SK-N-SH (cell line): ENCODE measurements around the gene THAP12. TPM values are rescaled to one million over a fixed set of nuclear protein-coding genes. Genes with fewer than 3 reads are reported as not detected.

Source experiments
- CTCF ChIA-PET: fragments of 300-600, 350-600 bp; formaldehyde crosslinking; extraction: SDS; loops from one replicate; lab custom pipeline; 2021; lab: Yijun Ruan, JAX
- POLR2A ChIA-PET: fragments of 350-600 bp; sonication (Branson Sonifier 250); formaldehyde crosslinking; extraction: SDS; loops from one replicate; lab custom pipeline; 2020; ENCODE audit warnings: antibody characterized with exemption, inconsistent platforms; lab: Yijun Ruan, JAX
- DNase-seq: peaks from one replicate; pipeline ENCODE4 v3.0.0; 2012
- H2AFZ ChIP-seq: fragments of 200-600 bp; sonication (generic); 2 replicates; pipeline ENCODE4 v1.8.1; 2016; ENCODE audit warnings: antibody characterized with exemption, mild to moderate bottlenecking, low read depth
- H3F3A ChIP-seq: fragments of 200-600 bp; sonication (generic); replicated peaks from 2 replicates; pipeline ENCODE3; 2016; ENCODE audit warnings: antibody characterized with exemption, mild to moderate bottlenecking; ENCODE audit not compliant: insufficient read depth
- H3K27ac ChIP-seq, 2 experiments: fragments of 200-500 bp in 1 of 2; fragments of 200-600 bp in 1 of 2; sonication (Bioruptor generic) in 1 of 2; sonication (generic), shearing (Covaris generic) in 1 of 2; 2 replicates each; pipeline versions ENCODE4 v1.5.1 to v1.6.1; 2014 to 2016; ENCODE audit warnings: low read depth in 2 of 2, inconsistent platforms in 1 of 2, low read length in 1 of 2, mild to moderate bottlenecking in 1 of 2, mixed read lengths in 1 of 2
- H3K27me3 ChIP-seq: fragments of 200-600 bp; sonication (generic), shearing (Covaris generic); 2 replicates; pipeline ENCODE4 v1.6.1; 2016; ENCODE audit warnings: mixed run types; ENCODE audit not compliant: insufficient read depth
- H3K36me3 ChIP-seq, 2 experiments: fragments of 200-500 bp in 1 of 2; fragments of 200-600 bp in 1 of 2; sonication (Bioruptor generic) in 1 of 2; sonication (generic) in 1 of 2; replicated peaks in 1 of 2; 2 replicates each; pipeline versions ENCODE3 to v1.5.1; 2014 to 2016; ENCODE audit warnings: low read length in 1 of 2, mild to moderate bottlenecking in 1 of 2; ENCODE audit not compliant: insufficient read depth in 2 of 2, control insufficient read depth in 1 of 2
- H3K4me1 ChIP-seq, 2 experiments: fragments of 200-500 bp in 1 of 2; fragments of 200-600 bp in 1 of 2; sonication (Bioruptor generic) in 1 of 2; sonication (generic), shearing (Covaris generic) in 1 of 2; 2 replicates each; pipeline versions ENCODE4 v1.5.1 to v1.6.1; 2014 to 2016; ENCODE audit warnings: low read depth in 1 of 2, low read length in 1 of 2, mixed run types in 1 of 2; ENCODE audit not compliant: insufficient read depth in 2 of 2, control insufficient read depth in 1 of 2
- H3K4me2 ChIP-seq: fragments of 200-600 bp; sonication (generic), shearing (Covaris generic); 2 replicates; pipeline ENCODE4 v1.6.1; 2017; ENCODE audit warnings: mixed run types
- H3K4me3 ChIP-seq, 2 experiments: fragments of 200-500 bp in 1 of 2; fragments of 200-600 bp in 1 of 2; sonication (Bioruptor generic) in 1 of 2; sonication (generic), shearing (Covaris generic) in 1 of 2; 2 replicates each; pipeline versions ENCODE4 v1.5.1 to v1.8.1; 2014 to 2016; ENCODE audit warnings: low read depth in 2 of 2, inconsistent platforms in 1 of 2, low read length in 1 of 2, mild to moderate bottlenecking in 1 of 2, mixed read lengths in 1 of 2, moderate library complexity in 1 of 2
- H3K79me2 ChIP-seq: fragments of 200-600 bp; sonication (generic); 2 replicates; pipeline ENCODE4 v1.8.1; 2017; ENCODE audit warnings: mild to moderate bottlenecking; ENCODE audit not compliant: insufficient read depth
- H3K9ac ChIP-seq: fragments of 200-600 bp; sonication (generic); 2 replicates; pipeline ENCODE4 v1.6.1; 2017; ENCODE audit warnings: mixed run types
- H3K9me2 ChIP-seq: fragments of 200-600 bp; sonication (generic); 2 replicates; pipeline ENCODE4 v1.6.1; 2017; ENCODE audit warnings: mixed run types
- H3K9me3 ChIP-seq: fragments of 200-600 bp; sonication (generic); 2 replicates; pipeline ENCODE4 v1.6.1; 2017; ENCODE audit warnings: mixed run types, mild to moderate bottlenecking, moderate library complexity
- H4K20me1 ChIP-seq: fragments of 200-600 bp; sonication (generic); 2 replicates; pipeline ENCODE4 v1.6.1; 2017; ENCODE audit warnings: mild to moderate bottlenecking, mixed run types; ENCODE audit not compliant: insufficient read depth
- CHD2 ChIP-seq: fragments of 150-350 bp; IDR thresholded peaks from 2 replicates; pipeline ENCODE4 v1.6.1; 2018; ENCODE audit warnings: low read length; ENCODE audit not compliant: partially characterized antibody
- ELF1 ChIP-seq: IDR thresholded peaks from 2 replicates; pipeline ENCODE4 v1.4.0; 2012
- EP300 ChIP-seq, 2 experiments: IDR thresholded peaks; 2 replicates each; pipeline versions ENCODE4 v1.4.0 to v1.6.1; 2012; ENCODE audit warnings: borderline replicate concordance in 1 of 2, low read depth in 1 of 2, low read length in 1 of 2
- EZH2phosphoT487 ChIP-seq: fragments of 200-600 bp; sonication (generic); IDR thresholded peaks from 2 replicates; pipeline ENCODE4 v1.6.1; 2017; ENCODE audit warnings: low read depth, mixed run types, mild to moderate bottlenecking, antibody characterized with exemption, moderate library complexity, borderline replicate concordance
- FOSL2 ChIP-seq: IDR thresholded peaks from 2 replicates; pipeline ENCODE4 v1.4.0; 2012; ENCODE audit warnings: low read depth, mild to moderate bottlenecking, moderate library complexity, borderline replicate concordance
- FOXM1 ChIP-seq: IDR thresholded peaks from 2 replicates; pipeline ENCODE4 v1.4.0; 2012; ENCODE audit warnings: low read depth, mild to moderate bottlenecking
- GATA2 ChIP-seq: sonication (generic); formaldehyde crosslinking; IDR thresholded peaks from 2 replicates; pipeline ENCODE4 v1.5.0; 2020; ENCODE audit warnings: mild to moderate bottlenecking, missing genetic modification reagents
- JUND ChIP-seq: IDR thresholded peaks from 2 replicates; pipeline ENCODE4 v1.4.0; 2012
- MEF2A ChIP-seq: IDR thresholded peaks from 2 replicates; pipeline ENCODE4 v1.4.0; 2012; ENCODE audit warnings: low read depth, borderline replicate concordance
- NFIC ChIP-seq: IDR thresholded peaks from 2 replicates; pipeline ENCODE4 v1.4.0; 2012; ENCODE audit warnings: borderline replicate concordance
- NRF1 ChIP-seq: IDR thresholded peaks from 2 replicates; pipeline ENCODE4 v1.6.1; 2012; ENCODE audit warnings: low read depth, mild to moderate bottlenecking, low read length
- RAD21 ChIP-seq: IDR thresholded peaks from 2 replicates; pipeline ENCODE4 v1.6.1; 2012; ENCODE audit warnings: mild to moderate bottlenecking, low read length
- RCOR1 ChIP-seq: fragments of 150-350 bp; IDR thresholded peaks from 2 replicates; pipeline ENCODE4 v1.6.1; 2017; ENCODE audit warnings: antibody characterized with exemption, low read length
- RFX5 ChIP-seq: IDR thresholded peaks from 2 replicates; pipeline ENCODE4 v1.6.1; 2012; ENCODE audit warnings: mild to moderate bottlenecking, improper control_type of control experiment, low read length
- RXRA ChIP-seq: IDR thresholded peaks from 2 replicates; pipeline ENCODE4 v1.4.0; 2012; ENCODE audit warnings: low read depth, mild to moderate bottlenecking, borderline replicate concordance
- SIN3A ChIP-seq: IDR thresholded peaks from 2 replicates; pipeline ENCODE4 v1.6.1; 2012; ENCODE audit warnings: low read depth, mild to moderate bottlenecking, low read length, moderate library complexity, borderline replicate concordance
- SMC3 ChIP-seq: IDR thresholded peaks from 2 replicates; pipeline ENCODE4 v1.6.1; 2012; ENCODE audit warnings: low read depth, low read length, improper control_type of control experiment
- TAF1 ChIP-seq: IDR thresholded peaks from 2 replicates; pipeline ENCODE4 v1.6.1; 2012; ENCODE audit warnings: low read depth, mild to moderate bottlenecking, low read length, moderate library complexity, borderline replicate concordance
- TCF12 ChIP-seq: IDR thresholded peaks from 2 replicates; pipeline ENCODE4 v1.4.0; 2012
- YY1 ChIP-seq: IDR thresholded peaks from 2 replicates; pipeline ENCODE4 v1.4.0; 2012; ENCODE audit warnings: low read depth, mild to moderate bottlenecking
- WGBS: methylation state at CpG from one replicate; pipeline ENCODE4 v1.1.6; 2017; ENCODE audit warnings: low lambda C conversion rate; 5-methylcytosine and 5-hydroxymethylcytosine counted together
- polyA plus RNA-seq, 3 experiments: library from polyadenylated mRNA; depleted of rRNA; stranded (reverse); fragments of >200 nt; gene quantifications; 2 replicates each; pipeline ENCODE4 v1.2.3, GENCODE V29; 2012
- TF ChIP-seq, protein P1 (sequence below): IDR thresholded peaks from 2 replicates; pipeline ENCODE4; 2012
- TF ChIP-seq, protein P2 (sequence below): IDR thresholded peaks from 2 replicates; pipeline ENCODE4 v1.4.0; 2012; ENCODE audit warnings: low read depth
- TF ChIP-seq, protein P3 (sequence below): fragments of 200-600 bp; sonication (generic); IDR thresholded peaks from 2 replicates; pipeline ENCODE4 v1.6.1; 2017; ENCODE audit warnings: antibody characterized with exemption, mild to moderate bottlenecking, moderate library complexity
- TF ChIP-seq, protein P4 (sequence below): IDR thresholded peaks from 2 replicates; pipeline ENCODE4 v1.4.0; 2012; ENCODE audit warnings: low read depth, borderline replicate concordance
- TF ChIP-seq, protein P5 (sequence below): IDR thresholded peaks from 2 replicates; pipeline ENCODE4 v1.4.0; 2012; ENCODE audit warnings: low read depth, borderline replicate concordance

THAP12 gene, protein sequence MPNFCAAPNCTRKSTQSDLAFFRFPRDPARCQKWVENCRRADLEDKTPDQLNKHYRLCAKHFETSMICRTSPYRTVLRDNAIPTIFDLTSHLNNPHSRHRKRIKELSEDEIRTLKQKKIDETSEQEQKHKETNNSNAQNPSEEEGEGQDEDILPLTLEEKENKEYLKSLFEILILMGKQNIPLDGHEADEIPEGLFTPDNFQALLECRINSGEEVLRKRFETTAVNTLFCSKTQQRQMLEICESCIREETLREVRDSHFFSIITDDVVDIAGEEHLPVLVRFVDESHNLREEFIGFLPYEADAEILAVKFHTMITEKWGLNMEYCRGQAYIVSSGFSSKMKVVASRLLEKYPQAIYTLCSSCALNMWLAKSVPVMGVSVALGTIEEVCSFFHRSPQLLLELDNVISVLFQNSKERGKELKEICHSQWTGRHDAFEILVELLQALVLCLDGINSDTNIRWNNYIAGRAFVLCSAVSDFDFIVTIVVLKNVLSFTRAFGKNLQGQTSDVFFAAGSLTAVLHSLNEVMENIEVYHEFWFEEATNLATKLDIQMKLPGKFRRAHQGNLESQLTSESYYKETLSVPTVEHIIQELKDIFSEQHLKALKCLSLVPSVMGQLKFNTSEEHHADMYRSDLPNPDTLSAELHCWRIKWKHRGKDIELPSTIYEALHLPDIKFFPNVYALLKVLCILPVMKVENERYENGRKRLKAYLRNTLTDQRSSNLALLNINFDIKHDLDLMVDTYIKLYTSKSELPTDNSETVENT
- polyA plus RNA-seq (2012; rRNA removed) = 14.9 and 19.6 TPM in 2 replicates
- 26.2 and 33.2 TPM in 2 replicates for polyA plus RNA-seq (2012; cell fraction: cytosol; rRNA removed)
- polyA plus RNA-seq (2012; cell fraction: nucleus; rRNA removed) = 5.4 and 11.4 TPM in 2 replicates

DNA sequence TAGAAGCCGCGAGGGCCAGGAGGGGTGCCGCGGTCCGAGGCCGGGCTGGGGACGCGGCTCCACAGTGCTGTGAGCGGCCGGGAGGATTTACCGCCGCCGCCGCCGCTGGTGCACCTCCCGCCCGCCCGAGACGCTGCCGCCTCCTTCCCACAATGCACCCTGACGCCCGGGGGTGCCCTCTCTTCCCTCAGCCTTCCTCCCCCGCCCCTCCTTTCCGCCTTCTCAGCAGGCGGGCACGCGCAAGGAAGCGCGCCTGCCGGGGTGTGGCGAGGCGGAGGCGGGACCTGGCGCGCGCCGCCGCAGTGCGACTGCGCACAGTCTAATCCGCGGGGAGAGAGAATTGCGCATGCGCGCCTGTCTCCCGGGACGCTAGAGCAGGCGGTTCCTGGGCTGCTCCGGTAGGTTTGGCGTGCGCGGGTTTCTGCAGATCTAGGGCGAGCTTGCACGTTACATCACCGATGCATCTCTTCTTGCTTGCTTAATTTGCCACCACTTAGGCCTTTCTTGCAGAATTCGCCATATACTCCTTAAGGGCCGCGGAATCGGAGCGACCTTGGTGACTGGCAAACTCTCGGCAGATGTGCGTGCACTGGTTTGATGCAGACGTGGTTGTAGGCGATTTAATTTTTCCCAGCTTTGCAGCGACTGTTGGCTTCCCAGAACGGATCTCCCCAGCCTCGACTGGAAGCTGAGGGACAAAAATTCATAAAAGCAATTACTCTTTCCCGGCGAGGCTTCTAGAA, at the start of gene THAP12, which contains the start of gene GVQW3:
TSS of gene THAP12 (minus strand) at position 156 of the 743 bp plus-strand sequence. CDS start 296 bp downstream, outside the sequence.
TSS of gene GVQW3 (plus strand) at position 347 of the 743 bp plus-strand sequence. CDS start 506 bp downstream, outside the sequence.
- Histone ChIP-seq H3F3A (no peaks in the 10 kb centered on the region), H3K27me3 (no peaks in the 10 kb centered on the region), H3K79me2 (peaks cover 44% of the 10 kb centered on the region), H2AFZ (peak within 1 kb of the TSS; percentile 98), H3K4me3 (peak within 1 kb of the TSS; percentile 78 to 85), H3K9ac (peak within 1 kb of the TSS; percentile 86), H3K4me2 (peak within 1 kb of the TSS; percentile 86), H3K9me3 (no peaks in the 10 kb centered on the region), H3K27ac (peak within 1 kb of the TSS; percentile 46 to 75; a peak in 3 of 4 replicates), H3K4me1 (peaks cover 17 to 25% of the 10 kb centered on the region in 2 experiments; a peak in 3 of 4 replicates), H3K36me3 (no peaks in the 10 kb centered on the region), H4K20me1 (peaks cover 21% of the 10 kb centered on the region), H3K9me2 (no peaks in the 10 kb centered on the region)
- POLR2A ChIA-PET = no interaction called here
- WGBS = 3% methylated on average over 41 of the region's 69 CpGs
- CTCF ChIA-PET = interaction anchor here (1.4 kb wide), 1 partner anchor 131 kb away, joined by 3 read pairs; no protein-coding TSS in a partner anchor
- peak; percentile 99 for DNase-seq
- no peak; the same call in 1 of the 2 replicates for TF ChIP-seq RAD21
- peak; percentile 96 for TF ChIP-seq NRF1
- TF ChIP-seq ELF1 = peak; percentile 72
- peak in 1 of 2 experiments; percentile 25; a peak in 1 of 4 replicates for TF ChIP-seq EP300 (IDR thresholded peaks at IDR 0.05; ENCODE audit: borderline replicate concordance in 1 of 2, low read depth in 1 of 2, low read length in 1 of 2)
- TF ChIP-seq GATA2 (CRISPR knock-in tag) = no peak
- TF ChIP-seq, protein P1, sequence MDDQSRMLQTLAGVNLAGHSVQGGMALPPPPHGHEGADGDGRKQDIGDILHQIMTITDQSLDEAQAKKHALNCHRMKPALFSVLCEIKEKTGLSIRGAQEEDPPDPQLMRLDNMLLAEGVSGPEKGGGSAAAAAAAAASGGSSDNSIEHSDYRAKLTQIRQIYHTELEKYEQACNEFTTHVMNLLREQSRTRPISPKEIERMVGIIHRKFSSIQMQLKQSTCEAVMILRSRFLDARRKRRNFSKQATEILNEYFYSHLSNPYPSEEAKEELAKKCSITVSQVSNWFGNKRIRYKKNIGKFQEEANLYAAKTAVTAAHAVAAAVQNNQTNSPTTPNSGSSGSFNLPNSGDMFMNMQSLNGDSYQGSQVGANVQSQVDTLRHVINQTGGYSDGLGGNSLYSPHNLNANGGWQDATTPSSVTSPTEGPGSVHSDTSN = no peak
- TF ChIP-seq JUND = no peak
- TF ChIP-seq, protein P2, sequence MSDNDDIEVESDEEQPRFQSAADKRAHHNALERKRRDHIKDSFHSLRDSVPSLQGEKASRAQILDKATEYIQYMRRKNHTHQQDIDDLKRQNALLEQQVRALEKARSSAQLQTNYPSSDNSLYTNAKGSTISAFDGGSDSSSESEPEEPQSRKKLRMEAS = peak; percentile 52
- TF ChIP-seq NFIC = no peak
- TF ChIP-seq, protein P3, sequence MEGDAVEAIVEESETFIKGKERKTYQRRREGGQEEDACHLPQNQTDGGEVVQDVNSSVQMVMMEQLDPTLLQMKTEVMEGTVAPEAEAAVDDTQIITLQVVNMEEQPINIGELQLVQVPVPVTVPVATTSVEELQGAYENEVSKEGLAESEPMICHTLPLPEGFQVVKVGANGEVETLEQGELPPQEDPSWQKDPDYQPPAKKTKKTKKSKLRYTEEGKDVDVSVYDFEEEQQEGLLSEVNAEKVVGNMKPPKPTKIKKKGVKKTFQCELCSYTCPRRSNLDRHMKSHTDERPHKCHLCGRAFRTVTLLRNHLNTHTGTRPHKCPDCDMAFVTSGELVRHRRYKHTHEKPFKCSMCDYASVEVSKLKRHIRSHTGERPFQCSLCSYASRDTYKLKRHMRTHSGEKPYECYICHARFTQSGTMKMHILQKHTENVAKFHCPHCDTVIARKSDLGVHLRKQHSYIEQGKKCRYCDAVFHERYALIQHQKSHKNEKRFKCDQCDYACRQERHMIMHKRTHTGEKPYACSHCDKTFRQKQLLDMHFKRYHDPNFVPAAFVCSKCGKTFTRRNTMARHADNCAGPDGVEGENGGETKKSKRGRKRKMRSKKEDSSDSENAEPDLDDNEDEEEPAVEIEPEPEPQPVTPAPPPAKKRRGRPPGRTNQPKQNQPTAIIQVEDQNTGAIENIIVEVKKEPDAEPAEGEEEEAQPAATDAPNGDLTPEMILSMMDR = peak; percentile 30
- no peak for TF ChIP-seq RXRA
- no peak; the same call in 1 of the 2 replicates for TF ChIP-seq SIN3A
- TF ChIP-seq SMC3 = 0 out of 2 replicates have a peak, but pooled peaks have one; percentile 15
- TF ChIP-seq TCF12 = no peak
- no peak for TF ChIP-seq RCOR1
- no peak for TF ChIP-seq EZH2phosphoT487
- TF ChIP-seq, protein P4, sequence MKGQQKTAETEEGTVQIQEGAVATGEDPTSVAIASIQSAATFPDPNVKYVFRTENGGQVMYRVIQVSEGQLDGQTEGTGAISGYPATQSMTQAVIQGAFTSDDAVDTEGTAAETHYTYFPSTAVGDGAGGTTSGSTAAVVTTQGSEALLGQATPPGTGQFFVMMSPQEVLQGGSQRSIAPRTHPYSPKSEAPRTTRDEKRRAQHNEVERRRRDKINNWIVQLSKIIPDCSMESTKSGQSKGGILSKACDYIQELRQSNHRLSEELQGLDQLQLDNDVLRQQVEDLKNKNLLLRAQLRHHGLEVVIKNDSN = no peak
- TF ChIP-seq CHD2 = peak; percentile 74
- TF ChIP-seq, protein P5, sequence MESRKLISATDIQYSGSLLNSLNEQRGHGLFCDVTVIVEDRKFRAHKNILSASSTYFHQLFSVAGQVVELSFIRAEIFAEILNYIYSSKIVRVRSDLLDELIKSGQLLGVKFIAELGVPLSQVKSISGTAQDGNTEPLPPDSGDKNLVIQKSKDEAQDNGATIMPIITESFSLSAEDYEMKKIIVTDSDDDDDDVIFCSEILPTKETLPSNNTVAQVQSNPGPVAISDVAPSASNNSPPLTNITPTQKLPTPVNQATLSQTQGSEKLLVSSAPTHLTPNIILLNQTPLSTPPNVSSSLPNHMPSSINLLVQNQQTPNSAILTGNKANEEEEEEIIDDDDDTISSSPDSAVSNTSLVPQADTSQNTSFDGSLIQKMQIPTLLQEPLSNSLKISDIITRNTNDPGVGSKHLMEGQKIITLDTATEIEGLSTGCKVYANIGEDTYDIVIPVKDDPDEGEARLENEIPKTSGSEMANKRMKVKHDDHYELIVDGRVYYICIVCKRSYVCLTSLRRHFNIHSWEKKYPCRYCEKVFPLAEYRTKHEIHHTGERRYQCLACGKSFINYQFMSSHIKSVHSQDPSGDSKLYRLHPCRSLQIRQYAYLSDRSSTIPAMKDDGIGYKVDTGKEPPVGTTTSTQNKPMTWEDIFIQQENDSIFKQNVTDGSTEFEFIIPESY = peak; percentile 51; the same call in 1 of the 2 replicates
- no peak for TF ChIP-seq RFX5
- 0 out of 2 replicates have a peak, but pooled peaks have one; percentile 29 for TF ChIP-seq YY1
- peak; percentile 26; the same call in 1 of the 2 replicates for TF ChIP-seq TAF1
- no peak for TF ChIP-seq MEF2A
- TF ChIP-seq FOSL2 = no peak
- no peak for TF ChIP-seq FOXM1
